T-helper 1 cell (primary cell): ENCODE results near the gene AFDN.

Source experiments
- DNase-seq, 5 donors: peaks; one replicate each; pipeline ENCODE4 v3.0.0-alpha.2; 2012 to 2020
- total RNA-seq, 4 donors: gene quantifications; one replicate each; lab custom pipeline; 2026; lab: John Stamatoyannopoulos, UW

Gene AFDN
- total RNA-seq, result 36.9 to 53.4 (median 42.6) reads per million in 4 donors

DNA sequence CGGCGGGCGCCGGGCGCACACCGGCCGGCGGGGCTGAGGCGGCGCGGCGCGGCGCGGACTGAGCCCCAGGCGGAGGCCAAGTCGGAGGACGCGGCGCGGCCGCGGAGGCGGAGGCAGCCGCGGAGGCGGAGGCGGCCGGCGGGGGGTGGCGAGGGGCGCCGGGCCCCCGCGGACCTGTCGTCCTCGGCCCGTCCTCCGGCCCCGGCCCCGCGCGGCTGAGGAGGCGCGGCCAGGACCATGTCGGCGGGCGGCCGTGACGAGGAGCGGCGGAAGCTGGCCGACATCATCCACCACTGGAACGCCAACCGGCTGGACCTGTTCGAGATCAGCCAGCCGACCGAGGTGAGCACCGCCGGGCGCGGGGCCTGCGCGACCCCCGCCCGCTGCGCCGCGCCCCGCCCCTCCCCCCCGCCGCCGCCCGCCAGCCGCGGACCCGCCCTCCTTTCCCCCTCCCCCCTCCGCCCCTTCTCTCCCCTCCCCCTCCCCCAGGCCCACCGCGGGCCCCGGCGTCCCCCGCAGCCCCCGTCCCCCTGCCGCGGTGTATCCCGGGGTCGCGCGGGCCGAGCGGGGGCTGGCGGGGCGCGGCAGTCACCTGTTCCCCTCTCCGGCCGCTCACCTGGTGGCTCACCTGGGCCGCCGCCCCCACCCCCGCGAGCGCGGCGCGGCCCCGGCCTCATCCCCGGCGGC is at the start of gene AFDN:
Gene AFDN, plus strand, starts transcription at position 16 of the 687 bp plus-strand sequence. Its CDS starts 222 bp downstream, at position 238.
- peak in 2 of 5 donors; percentile 15 to 17 for DNase-seq

DNA sequence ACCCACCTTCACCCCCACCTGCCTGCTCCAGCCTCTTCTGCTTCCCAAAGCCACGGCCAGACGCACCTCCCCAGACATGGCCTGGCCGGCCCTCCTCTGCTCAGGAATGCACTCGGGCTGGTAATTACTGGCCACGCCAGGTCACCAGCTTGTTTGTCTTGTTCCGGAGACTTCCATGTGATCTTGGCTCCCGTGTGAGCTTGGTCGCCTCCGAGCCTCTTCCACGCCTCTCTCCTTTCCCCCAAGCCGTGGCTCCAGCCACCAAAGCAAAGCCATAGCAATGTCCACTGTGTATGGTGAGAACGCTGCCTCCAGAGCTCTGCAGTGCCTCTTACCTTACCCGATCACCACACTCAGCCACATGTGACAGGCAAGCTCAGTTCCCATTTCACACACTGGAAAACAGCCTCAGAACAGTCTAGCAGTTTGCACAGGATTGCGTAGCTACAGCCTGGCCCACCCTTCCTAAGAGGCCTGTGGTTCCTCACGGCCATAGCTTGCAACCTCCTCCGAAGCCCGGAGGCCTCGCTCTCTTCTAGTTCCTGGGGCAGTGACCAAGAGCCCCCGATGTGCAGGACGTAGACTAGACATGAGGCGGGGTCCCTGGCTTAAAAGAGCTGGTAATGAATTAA is 48.1 kb upstream of the AFDN start:
- no peak for DNase-seq

DNA sequence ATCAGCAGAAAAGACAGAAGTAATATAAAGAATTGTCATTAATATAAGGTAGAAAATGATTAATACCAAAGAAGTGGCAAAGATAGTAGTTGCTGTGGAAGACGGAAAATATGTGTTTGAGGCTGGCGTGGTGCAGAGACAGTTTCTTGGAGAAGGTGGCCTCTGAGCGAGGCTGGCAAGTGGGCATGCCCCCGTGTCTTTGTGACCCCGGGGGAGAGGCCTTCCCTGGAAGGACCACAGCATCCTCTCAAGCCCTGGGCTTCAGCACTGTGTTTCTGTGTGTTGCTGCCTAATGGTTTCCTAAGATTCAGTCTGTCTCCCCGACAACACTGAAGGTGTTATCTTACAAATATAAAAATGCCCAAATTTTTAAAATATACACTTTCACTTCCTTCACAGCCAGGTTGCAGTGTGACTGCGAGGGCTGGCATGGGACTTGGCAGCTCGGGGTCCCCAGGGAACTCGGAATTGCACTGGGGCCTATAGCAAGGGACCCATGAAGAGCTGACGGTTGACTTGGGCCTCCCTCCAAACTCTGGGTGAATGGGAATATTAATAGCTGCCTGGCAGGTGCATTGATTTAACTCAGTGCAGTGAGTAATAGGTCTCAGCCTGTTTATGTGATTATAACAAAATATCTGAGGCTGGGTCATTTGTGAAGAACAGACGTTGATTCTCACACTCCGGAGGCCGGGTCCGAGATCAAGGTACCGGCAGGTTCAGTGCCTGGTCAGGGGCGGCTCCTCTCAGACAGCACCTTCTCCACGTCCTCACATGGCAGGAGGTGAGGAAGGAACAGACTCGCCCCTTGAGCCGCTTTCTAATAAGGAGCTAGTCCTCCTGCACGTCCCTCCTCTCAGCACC is 47.4 kb upstream of the AFDN start:
- no peak for DNase-seq

- DNase-seq, result no peak
Measured at GRCh38 chr6:167779993-167780655, 46.6 kb upstream of the AFDN start.

- no peak for DNase-seq
Measured at GRCh38 chr6:167781066-167781767, 45.5 kb upstream of the AFDN start.

DNA sequence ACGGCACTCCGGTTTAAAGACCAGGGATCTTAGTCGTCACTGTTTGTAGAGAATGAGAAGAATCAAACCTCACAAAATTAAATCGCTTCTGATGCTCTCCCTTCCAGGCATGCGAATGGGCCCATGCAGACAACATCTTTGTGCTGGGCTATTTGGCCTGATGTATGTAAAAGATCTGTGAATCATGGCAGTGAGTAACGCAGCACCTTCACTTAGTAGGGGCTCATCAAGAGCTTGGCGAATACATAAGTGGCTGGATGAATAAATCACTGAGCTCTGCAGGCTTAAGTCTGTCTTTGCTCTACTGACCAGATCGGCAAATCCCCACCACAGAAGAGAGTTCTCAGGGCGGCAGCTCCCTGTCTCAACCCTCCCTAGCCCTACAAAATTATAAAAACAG is 44.8 kb upstream of the AFDN start:
- DNase-seq, result no peak

GRCh38 chr6:167782698-167783517 is 43.8 kb upstream of the AFDN start:
- no peak for DNase-seq

GRCh38 chr6:167786853-167787675 is 39.6 kb upstream of the AFDN start:
- DNase-seq, result no peak

DNA sequence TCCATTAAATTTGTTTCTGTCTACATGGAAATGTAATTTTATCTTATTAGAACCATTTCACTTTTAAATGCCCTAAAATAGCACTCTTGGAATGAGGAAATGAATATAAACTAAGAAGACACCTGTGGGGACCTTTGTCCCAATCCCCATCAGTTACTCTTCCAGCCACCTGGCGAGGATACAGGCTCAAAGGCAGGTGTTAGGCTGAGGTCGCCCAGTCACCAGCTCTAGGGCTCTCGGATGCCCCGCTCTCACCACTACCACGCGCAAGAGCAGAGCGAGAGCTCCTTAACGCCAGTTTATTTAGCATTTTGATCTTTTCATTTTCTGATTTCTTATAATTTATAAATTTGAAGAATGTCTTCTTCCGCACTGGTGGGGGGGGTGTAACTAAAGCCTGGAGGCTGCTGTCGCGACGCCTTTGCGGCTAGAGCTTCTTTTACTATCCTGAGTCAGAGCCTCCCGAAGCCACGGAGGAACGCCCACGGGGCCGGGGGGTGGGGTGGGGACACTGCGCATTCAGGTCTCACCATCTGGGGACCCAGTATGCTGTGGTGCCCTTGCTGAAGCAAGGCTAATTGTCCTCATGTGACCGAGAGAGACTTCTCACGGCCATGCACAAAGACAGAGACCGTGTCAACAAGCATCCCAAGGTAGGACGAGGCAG is 38.7 kb upstream of the AFDN start:
- no peak for DNase-seq

- DNase-seq, result no peak
Measured at GRCh38 chr6:167788563-167788903, 38.2 kb upstream of the AFDN start.

DNA sequence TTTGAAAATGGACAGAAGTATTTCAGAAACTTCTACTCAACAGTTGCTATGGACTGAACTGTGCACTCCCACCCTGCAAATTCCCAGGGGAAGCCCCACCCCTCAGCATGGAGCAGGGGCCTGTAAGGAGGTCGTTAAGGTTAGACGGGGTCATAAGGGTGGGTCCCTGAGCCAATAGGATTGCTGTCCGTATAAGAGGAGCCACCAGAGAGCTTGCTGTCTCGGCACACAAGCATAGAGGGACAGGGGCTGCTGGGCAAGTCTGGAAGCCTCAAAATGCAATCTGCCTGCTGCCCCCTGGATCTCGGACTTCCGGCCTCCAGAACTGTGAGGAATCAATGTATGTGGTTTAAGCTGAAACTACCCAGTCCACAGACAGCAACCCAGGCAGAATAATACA is 37.4 kb upstream of the AFDN start:
- DNase-seq, result no peak

GRCh38 chr6:167791091-167791779 is 35.5 kb upstream of the AFDN start:
- DNase-seq, result no peak

GRCh38 chr6:167791780-167792478 is 34.8 kb upstream of the AFDN start:
- DNase-seq, result no peak

DNA sequence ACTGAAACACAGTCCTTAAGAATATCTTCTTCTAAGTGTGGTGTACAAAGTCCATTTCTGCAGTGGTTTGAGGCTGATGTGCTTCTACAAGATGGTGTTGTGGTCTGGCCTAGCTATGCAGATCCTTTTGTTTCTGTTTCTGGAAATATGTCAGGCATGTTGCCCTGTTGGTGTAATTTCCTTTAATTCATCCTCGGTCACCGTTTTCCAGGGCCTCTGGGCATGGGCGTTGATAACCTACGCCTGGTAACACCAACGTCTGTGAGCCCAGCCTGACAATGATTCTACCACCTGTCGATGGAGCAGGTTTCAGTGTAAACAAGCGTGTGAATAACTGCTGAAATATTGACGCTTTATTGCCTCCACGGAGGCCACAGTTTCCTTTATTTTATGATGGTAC is 33.3 kb upstream of the AFDN start:
- no peak for DNase-seq

- no peak for DNase-seq
Measured at GRCh38 chr6:167794161-167795157, 32.3 kb upstream of the AFDN start.

DNA sequence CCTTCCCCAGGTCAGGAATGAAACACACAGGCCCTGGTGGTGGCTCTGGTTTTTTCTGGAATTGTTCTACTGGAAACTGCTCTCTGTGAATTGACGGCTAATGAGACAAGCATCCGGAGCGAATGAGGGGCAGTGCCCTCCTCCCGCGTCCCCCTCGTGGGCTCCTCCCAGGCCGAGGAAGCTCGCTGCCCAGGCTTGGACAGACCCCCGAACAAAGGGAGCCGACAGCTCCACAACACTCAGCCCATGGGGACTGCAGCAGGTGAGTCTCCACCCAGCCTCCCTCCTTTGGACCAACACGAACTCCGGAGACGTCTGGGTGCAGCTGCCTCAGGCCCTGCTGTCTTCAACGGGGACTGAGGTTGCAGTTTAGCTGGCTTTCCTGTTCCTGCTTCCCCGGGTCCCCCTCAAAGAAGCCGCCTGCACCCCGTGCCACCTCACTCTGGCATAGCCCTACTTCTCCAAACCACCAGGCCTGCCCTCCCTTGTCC is 31.3 kb upstream of the AFDN start:
- no peak for DNase-seq

DNA sequence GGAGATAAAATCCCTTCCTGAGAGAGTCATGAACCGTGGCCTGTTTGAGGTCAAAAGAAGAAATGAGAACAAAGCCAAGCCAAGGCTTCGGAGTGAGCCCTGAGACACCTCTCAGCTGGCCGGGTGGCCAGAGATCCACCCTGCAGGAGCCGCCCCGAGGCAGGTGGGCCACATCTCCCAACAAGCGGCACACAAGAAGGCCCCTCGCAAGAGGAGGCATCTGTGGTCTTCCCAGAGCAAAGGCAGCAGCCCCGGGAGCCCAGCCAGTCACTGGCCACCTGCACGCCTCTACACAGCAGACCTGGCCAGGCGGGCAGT is 30.9 kb upstream of the AFDN start:
- DNase-seq, result no peak
